Measurements from ENCODE around the gene TANK. TPM values are rescaled to one million over a fixed set of nuclear protein-coding genes. Genes with fewer than 3 reads are reported as not detected.
"Not testable (repeated sequence)": the region's sequence is repeated elsewhere in the genome, so short reads cannot be mapped to it uniquely, and the experiment has no call there.

TANK gene
- total and polyA plus RNA-seq, 2 of the 8 experiments (the other 6 are each of a cell fraction or from before 2014, with no cell fraction given), result 7.0 to 26.1 TPM

DNA sequence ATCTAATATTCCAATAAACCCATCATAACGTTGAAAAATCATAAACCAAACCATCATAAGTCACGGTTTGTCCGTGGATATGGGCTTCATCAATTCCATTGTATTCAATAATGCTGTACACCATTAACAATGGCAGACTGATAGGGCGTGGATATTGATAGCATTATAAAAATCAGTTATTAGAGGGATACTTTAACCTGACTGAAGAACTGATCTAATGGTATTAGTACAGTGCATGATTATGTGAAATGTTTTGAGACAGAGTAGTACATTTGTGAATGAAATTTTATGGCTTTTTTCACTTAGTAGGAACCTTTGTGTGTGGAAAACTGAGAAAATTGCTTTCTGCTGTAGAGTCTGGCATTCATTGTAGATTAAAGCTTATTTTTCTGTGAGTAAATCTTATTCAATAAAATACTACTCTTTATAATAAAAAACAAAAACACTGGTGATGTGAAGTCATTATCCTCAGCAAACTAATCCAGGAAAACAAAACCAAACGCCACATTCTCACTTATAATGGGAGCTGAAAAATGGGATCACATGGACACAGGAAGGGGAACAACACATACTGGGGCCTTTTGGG, 119.1 kb downstream of the TANK start:
- not testable (repeated sequence) for H4K20me1 ChIP-seq (replicated peaks in 1 of 2; ENCODE audit: control insufficient read depth in 1 of 2, insufficient read depth in 2 of 2, low read length in 2 of 2); H4K5ac ChIP-seq (ENCODE audit: insufficient read length, low read depth, low read length); H3K79me2 ChIP-seq (ENCODE audit: control insufficient read depth in 1 of 2, insufficient read depth in 2 of 2, low read length in 2 of 2); H3K4me1 ChIP-seq (replicated peaks in 1 of 4; ENCODE audit: control insufficient read depth in 3 of 4, insufficient read depth in 4 of 4, low read length in 3 of 4); H4K8ac ChIP-seq (ENCODE audit: extremely low read depth, insufficient read depth, low read length); H3K14ac ChIP-seq (ENCODE audit: insufficient read length); H3K4ac ChIP-seq (replicated peaks; ENCODE audit: insufficient read length, low read depth, low read length); H3K27me3 ChIP-seq (replicated peaks in 1 of 4; ENCODE audit: control insufficient read depth in 3 of 4, extremely low read depth in 1 of 4, insufficient read depth in 3 of 4, low read length in 3 of 4); H3K36me3 ChIP-seq (ENCODE audit: control insufficient read depth in 2 of 4, insufficient read depth in 4 of 4, low read length in 3 of 4); H2BK120ac ChIP-seq (replicated peaks; ENCODE audit: low read depth, low read length); H2BK12ac ChIP-seq (ENCODE audit: low read depth, low read length); DNase-seq (ENCODE audit: low read depth in 1 of 2, low spot score in 2 of 2); H2AFZ ChIP-seq (ENCODE audit: low read length); H3K79me1 ChIP-seq (ENCODE audit: low read depth, low read length); H2AK5ac ChIP-seq (ENCODE audit: low read depth, low read length); H3K18ac ChIP-seq (ENCODE audit: extremely low read depth, low read length); H2BK15ac ChIP-seq (ENCODE audit: low read length); H3K9ac ChIP-seq (replicated peaks in 1 of 4; ENCODE audit: extremely low read depth in 1 of 4, low read depth in 3 of 4, low read length in 3 of 4); H2BK5ac ChIP-seq (ENCODE audit: low read depth, low read length); H4K91ac ChIP-seq (replicated peaks; ENCODE audit: insufficient read length, low read length); H2BK20ac ChIP-seq (ENCODE audit: low read length); H3K27ac ChIP-seq (ENCODE audit: low read depth, low read length); H3K4me3 ChIP-seq (ENCODE audit: extremely low read depth in 1 of 4, insufficient read depth in 2 of 4, low read depth in 3 of 4, low read length in 4 of 4); H3K56ac ChIP-seq (replicated peaks; ENCODE audit: insufficient read length, low read depth, low read length); H3K23ac ChIP-seq (ENCODE audit: insufficient read length); H3K4me2 ChIP-seq (ENCODE audit: insufficient read depth in 1 of 2, low read depth in 2 of 2, low read length in 2 of 2); FAIRE-seq; H3K23me2 ChIP-seq (ENCODE audit: low read depth, low read length)
- ChIA-PET CTCF (ENCODE audit: partially characterized antibody) (interaction anchor here (1.1 to 1.8 kb wide), 3 partner anchors 23 to 134 kb away, joined by 3 read pairs; no protein-coding TSS in a partner anchor), POLR2A (ENCODE audit: partially characterized antibody) (interaction anchor here (1.3 kb wide), 1 partner anchor 72 kb away, joined by 3 read pairs; no protein-coding TSS in a partner anchor)
- peaks cover 10 to 15% of the 10 kb centered on the region in 2 experiments for H3K9me3 ChIP-seq (ENCODE audit: insufficient read depth in 2 of 2, low read depth in 1 of 2, low read length in 1 of 2)
- 75% methylated on average over 5 of the region's 5 CpGs; no CpG with 5 or more reads in 1 of the 2 experiments for WGBS, 2 experiments (ENCODE audit: extremely low coverage in 1 of 2, insufficient coverage in 1 of 2, insufficient read length in 1 of 2, insufficient replicate concordance in 2 of 2, low coverage in 1 of 2, low lambda C conversion rate in 2 of 2, missing lambda C conversion rate in 1 of 2)

All from H1 (cell line).